Suprapubic skin (tissue), 4 donors: ENCODE measurements around the gene FAM193A. TPM values are rescaled to one million over a fixed set of nuclear protein-coding genes. Genes with fewer than 3 reads are reported as not detected.
A peak's percentile ranks its signal among the peaks of the same experiment; 100 is the strongest.

Experiments used
- DNase-seq, 2 donors: peaks; one replicate each; pipeline ENCODE4 v3.0.0-alpha.2; 2019; ENCODE audit warnings: low spot score in 2 of 2
- H3K27ac ChIP-seq: fragments of 200-600 bp; sonication (generic); one replicate; pipeline ENCODE4 v1.5.1; 2019
- H3K27me3 ChIP-seq: fragments of 200-600 bp; sonication (generic); one replicate; pipeline ENCODE4 v1.5.1; 2019
- H3K36me3 ChIP-seq: fragments of 200-600 bp; sonication (generic); one replicate; pipeline ENCODE4 v1.5.1; 2019
- H3K4me1 ChIP-seq: fragments of 200-600 bp; sonication (generic); one replicate; pipeline ENCODE4 v1.5.1; 2019
- H3K4me3 ChIP-seq: fragments of 200-600 bp; sonication (generic); one replicate; pipeline ENCODE4 v1.5.1; 2019; ENCODE audit warnings: mild to moderate bottlenecking
- H3K9me3 ChIP-seq: fragments of 200-600 bp; sonication (generic); one replicate; pipeline ENCODE4 v1.5.1; 2019
- CTCF ChIP-seq, 2 donors: fragments of 200-600 bp in 1 of 2; fragments of 450-650 bp in 1 of 2; sonication (generic) in 1 of 2; IDR thresholded peaks; one replicate each; pipeline ENCODE4 v1.5.1; 2016 to 2019; ENCODE audit warnings: antibody characterized with exemption in 2 of 2, mild to moderate bottlenecking in 1 of 2, moderate library complexity in 1 of 2
- EP300 ChIP-seq: sonication (generic); formaldehyde crosslinking; IDR thresholded peaks from one replicate; pipeline ENCODE4 v1.6.1; 2017; ENCODE audit warnings: antibody characterized with exemption
- POLR2A ChIP-seq, 2 donors: fragments of 450-650 bp; IDR thresholded peaks; one replicate each; pipeline ENCODE4 v1.6.1; 2017; ENCODE audit warnings: antibody characterized with exemption in 2 of 2, mild to moderate bottlenecking in 2 of 2, moderate library complexity in 2 of 2
- POLR2AphosphoS5 ChIP-seq, 3 donors: sonication (generic); formaldehyde crosslinking; IDR thresholded peaks; one replicate each; pipeline ENCODE4 v1.6.1; 2017; ENCODE audit warnings: antibody characterized with exemption in 3 of 3
- WGBS: methylation state at CpG from one replicate; pipeline ENCODE4 v1.1.5; 2018; 5-methylcytosine and 5-hydroxymethylcytosine counted together
- total RNA-seq, 4 donors: library from RNA; depleted of rRNA; stranded (reverse); fragments of >200 nt; gene quantifications; one replicate each; pipeline ENCODE4 v1.1.0, GENCODE V29; 2016

FAM193A gene
- total RNA-seq, 4 donors from 2014 or later = 23.6 to 45.0 (median 29.3) TPM

- Histone ChIP-seq H3K4me3 (no peak overlapping the region), H3K9me3 (no peaks in the 10 kb centered on the region), H3K27me3 (no peaks in the 10 kb centered on the region), H3K36me3 (peaks cover 43% of the 10 kb centered on the region), H3K27ac (no peak overlapping the region), H3K4me1 (no peaks in the 10 kb centered on the region)
- 71% methylated on average over 3 of the region's 4 CpGs for WGBS
- TF ChIP-seq CTCF (IDR thresholded peaks at IDR 0.05) (no peak), POLR2AphosphoS5 (IDR thresholded peaks at IDR 0.05) (no peak), POLR2A (IDR thresholded peaks at IDR 0.05) (no peak), EP300 (no peak)
- DNase-seq = no peak
Observed at GRCh38 chr4:2515830-2516550, 20.5 kb upstream of the FAM193A start.

- no peaks in the 10 kb centered on the region for H3K9me3 ChIP-seq
- H3K4me3 ChIP-seq = no peak overlapping the region
- 87% methylated on average over 2 of the region's 2 CpGs for WGBS
- no peak for DNase-seq
- H3K27me3 ChIP-seq = no peaks in the 10 kb centered on the region
- no peaks in the 10 kb centered on the region for H3K4me1 ChIP-seq
- H3K27ac ChIP-seq = no peak overlapping the region
- no peak for TF ChIP-seq CTCF (IDR thresholded peaks at IDR 0.05)
- TF ChIP-seq EP300 = no peak
- TF ChIP-seq POLR2AphosphoS5 (IDR thresholded peaks at IDR 0.05) = no peak
- no peak for TF ChIP-seq POLR2A (IDR thresholded peaks at IDR 0.05)
- H3K36me3 ChIP-seq = peaks cover 42% of the 10 kb centered on the region
Observed at GRCh38 chr4:2516635-2517034, 19.8 kb upstream of the FAM193A start.

GRCh38 chr4:2526559-2526958, 9.9 kb upstream of the FAM193A start:
- no peaks in the 10 kb centered on the region for H3K36me3 ChIP-seq
- no peaks in the 10 kb centered on the region for H3K9me3 ChIP-seq
- 91% methylated on average over 9 of the region's 9 CpGs for WGBS
- no peaks in the 10 kb centered on the region for H3K4me1 ChIP-seq
- H3K4me3 ChIP-seq = no peak overlapping the region
- no peak for DNase-seq
- H3K27ac ChIP-seq = no peak overlapping the region
- H3K27me3 ChIP-seq = no peaks in the 10 kb centered on the region
- TF ChIP-seq POLR2AphosphoS5 (IDR thresholded peaks at IDR 0.05) (no peak), EP300 (no peak), CTCF (IDR thresholded peaks at IDR 0.05) (no peak)

- H3K9me3 ChIP-seq = no peaks in the 10 kb centered on the region
- TF ChIP-seq POLR2A (IDR thresholded peaks at IDR 0.05) = no peak
- no peak for TF ChIP-seq POLR2AphosphoS5 (IDR thresholded peaks at IDR 0.05)
- TF ChIP-seq EP300 = no peak
- TF ChIP-seq CTCF (IDR thresholded peaks at IDR 0.05) = no peak
- 85% methylated on average over 4 of the region's 5 CpGs for WGBS
- H3K27me3 ChIP-seq = no peaks in the 10 kb centered on the region
- H3K36me3 ChIP-seq = no peaks in the 10 kb centered on the region
- H3K4me3 ChIP-seq = peak overlapping the region; percentile 88
- no peak for DNase-seq
- H3K27ac ChIP-seq = peak overlapping the region; percentile 88
- peaks cover 29% of the 10 kb centered on the region for H3K4me1 ChIP-seq
Observed at GRCh38 chr4:2534904-2535375, 1.5 kb upstream of the FAM193A start.

- Histone ChIP-seq H3K27ac (peak overlapping the region; percentile 88), H3K4me3 (peak overlapping the region; percentile 88), H3K4me1 (peaks cover 29% of the 10 kb centered on the region), H3K9me3 (no peaks in the 10 kb centered on the region), H3K27me3 (no peaks in the 10 kb centered on the region), H3K36me3 (no peaks in the 10 kb centered on the region)
- under 1% methylated on average over 42 of the region's 77 CpGs for WGBS
- TF ChIP-seq CTCF (IDR thresholded peaks at IDR 0.05) (peak in 1 of 2 donors; percentile 13), EP300 (no peak)
- peak; percentile 84 to 88 for DNase-seq
Observed at GRCh38 chr4:2535376-2536192, 863 bp upstream of the FAM193A start.
